DOHH2 (cell line): ENCODE results near the gene ARMC8.

Source experiments
- EZH2phosphoT487 ChIP-seq: fragments of 200-600 bp; sonication (generic); IDR thresholded peaks from 2 replicates; pipeline ENCODE4 v1.6.1; 2017; ENCODE audit warnings: borderline replicate concordance, mild to moderate bottlenecking, antibody characterized with exemption, low read length, moderate library complexity, mixed read lengths
- TF ChIP-seq, protein P1 (sequence below): fragments of 200-600 bp; sonication (generic); IDR thresholded peaks from one replicate; pipeline ENCODE4 v1.5.1; 2014; ENCODE audit warnings: antibody characterized with exemption, mild to moderate bottlenecking, low read depth, low read length; ENCODE audit not compliant: poor library complexity, severe bottlenecking

DNA sequence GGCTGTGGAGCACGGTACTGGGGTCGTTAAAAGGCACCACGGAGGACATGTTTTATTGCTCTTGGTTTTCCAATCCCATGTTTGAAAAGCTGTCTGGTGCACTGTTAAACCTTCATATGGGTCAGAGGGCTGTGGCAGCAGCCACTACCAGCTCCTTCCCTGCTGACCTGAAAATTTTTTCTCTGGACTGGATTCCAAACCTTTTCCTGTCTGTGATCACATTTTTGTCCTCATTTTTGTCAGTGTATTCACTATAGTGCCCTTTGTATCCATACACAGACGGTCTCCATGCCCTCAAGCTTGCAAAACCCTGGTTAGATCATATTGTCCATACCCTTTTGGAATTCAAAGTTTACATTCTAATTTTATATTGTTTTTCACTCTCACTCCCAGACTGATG is 72.0 kb downstream of the ARMC8 start:
- TF ChIP-seq, protein P1, sequence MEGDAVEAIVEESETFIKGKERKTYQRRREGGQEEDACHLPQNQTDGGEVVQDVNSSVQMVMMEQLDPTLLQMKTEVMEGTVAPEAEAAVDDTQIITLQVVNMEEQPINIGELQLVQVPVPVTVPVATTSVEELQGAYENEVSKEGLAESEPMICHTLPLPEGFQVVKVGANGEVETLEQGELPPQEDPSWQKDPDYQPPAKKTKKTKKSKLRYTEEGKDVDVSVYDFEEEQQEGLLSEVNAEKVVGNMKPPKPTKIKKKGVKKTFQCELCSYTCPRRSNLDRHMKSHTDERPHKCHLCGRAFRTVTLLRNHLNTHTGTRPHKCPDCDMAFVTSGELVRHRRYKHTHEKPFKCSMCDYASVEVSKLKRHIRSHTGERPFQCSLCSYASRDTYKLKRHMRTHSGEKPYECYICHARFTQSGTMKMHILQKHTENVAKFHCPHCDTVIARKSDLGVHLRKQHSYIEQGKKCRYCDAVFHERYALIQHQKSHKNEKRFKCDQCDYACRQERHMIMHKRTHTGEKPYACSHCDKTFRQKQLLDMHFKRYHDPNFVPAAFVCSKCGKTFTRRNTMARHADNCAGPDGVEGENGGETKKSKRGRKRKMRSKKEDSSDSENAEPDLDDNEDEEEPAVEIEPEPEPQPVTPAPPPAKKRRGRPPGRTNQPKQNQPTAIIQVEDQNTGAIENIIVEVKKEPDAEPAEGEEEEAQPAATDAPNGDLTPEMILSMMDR: no peak
- no peak for TF ChIP-seq EZH2phosphoT487
